Left renal pelvis (tissue), 4 donors: Measurements from ENCODE around the gene OSBPL7. TPM values are rescaled to one million over a fixed set of nuclear protein-coding genes. Genes with fewer than 3 reads are reported as not detected.
A peak's percentile ranks its signal among the peaks of the same experiment; 100 is the strongest.

ENCODE experiments used
- DNase-seq, 4 donors: peaks; one replicate each; pipeline ENCODE4 v3.0.0-alpha.2; 2013; ENCODE audit warnings: low read depth in 4 of 4, low spot score in 3 of 4
- polyA plus RNA-seq, 4 donors: library from polyadenylated mRNA; unstranded; fragments of 120-200 nt; gene quantifications; one replicate each; pipeline ENCODE4 v1.2.1, GENCODE V29; 2013; ENCODE audit not compliant: insufficient read length in 4 of 4

The OSBPL7 gene
- polyA plus RNA-seq, 4 donors: 11.9 to 16.3 (median 12.3) TPM

DNA sequence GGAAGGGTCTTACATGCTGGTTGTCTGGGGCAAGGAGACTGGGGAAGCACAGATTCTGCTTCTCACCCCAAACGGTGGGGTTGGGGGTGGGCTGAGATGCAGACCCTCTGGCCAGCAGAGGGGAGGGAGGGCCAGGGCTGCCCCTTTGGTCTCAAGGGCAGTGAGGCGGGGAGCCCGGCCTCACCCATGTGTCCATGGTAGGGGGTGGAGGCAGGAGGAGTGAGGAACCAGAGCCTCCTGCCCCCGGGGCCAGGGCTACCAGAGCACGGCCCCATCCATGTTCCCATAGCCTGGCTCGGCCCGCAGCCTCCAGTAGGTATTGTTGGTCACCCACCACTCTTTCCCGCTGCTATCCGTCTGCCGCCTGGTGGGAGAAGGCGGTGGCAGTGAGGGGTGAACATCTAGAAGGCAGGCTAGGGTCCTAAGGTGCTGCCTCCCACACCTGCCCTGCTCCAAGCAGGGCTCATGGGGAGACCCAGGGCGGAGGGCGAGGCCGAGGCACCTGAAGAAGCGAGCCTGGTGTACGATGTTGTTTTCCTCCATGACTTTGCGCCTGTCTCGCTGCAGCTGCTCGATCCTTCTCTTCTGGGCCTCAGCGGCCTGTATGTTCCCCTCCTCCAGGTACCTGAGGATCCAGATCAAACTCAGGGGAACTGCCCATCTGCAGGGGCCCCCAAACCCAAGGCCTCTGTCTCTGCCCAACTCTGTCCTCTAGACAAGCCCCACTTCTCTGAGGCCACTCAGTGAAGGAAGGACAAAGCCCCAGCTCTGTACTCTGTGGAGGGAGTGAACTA lies 13.4 kb downstream of the OSBPL7 start:
- no peak for DNase-seq

DNA sequence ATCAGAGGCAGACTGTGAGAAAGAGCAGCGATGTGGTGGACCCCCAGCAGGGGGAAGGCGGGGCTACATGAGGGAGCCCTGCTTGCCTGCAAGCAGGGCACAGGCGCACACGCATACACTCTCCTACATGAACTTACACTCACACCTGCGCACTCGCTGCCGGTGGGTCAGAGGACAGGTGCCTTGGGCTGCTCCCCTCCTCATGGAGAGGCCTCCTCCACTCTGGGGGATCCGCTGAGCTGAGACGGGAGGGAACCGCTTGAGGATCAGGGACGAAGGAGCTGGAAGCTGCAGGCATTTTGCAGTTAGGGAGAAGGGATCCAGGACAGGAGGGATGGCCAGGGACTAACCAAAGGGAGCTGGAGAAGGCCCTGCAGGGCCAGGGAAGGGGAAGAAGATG lies 14.2 kb downstream of the OSBPL7 start:
- no peak for DNase-seq

DNA sequence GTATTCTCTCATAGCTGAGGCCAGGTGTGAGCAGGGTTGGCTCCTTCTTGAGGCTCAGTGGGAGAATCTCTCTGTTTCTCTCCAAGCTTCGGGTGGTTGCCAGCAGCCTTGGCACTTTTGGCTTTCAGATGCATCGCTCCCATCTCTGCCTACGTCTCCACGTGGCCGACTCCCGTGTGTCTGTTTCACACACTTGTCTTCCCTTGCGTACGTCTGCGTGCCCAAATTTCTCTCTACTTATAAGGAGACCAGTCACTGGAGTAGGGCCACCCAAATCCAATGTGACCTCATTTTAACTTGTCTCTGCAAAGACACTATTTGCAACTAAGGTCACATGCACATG lies 14.7 kb downstream of the OSBPL7 start:
- no peak for DNase-seq

DNA sequence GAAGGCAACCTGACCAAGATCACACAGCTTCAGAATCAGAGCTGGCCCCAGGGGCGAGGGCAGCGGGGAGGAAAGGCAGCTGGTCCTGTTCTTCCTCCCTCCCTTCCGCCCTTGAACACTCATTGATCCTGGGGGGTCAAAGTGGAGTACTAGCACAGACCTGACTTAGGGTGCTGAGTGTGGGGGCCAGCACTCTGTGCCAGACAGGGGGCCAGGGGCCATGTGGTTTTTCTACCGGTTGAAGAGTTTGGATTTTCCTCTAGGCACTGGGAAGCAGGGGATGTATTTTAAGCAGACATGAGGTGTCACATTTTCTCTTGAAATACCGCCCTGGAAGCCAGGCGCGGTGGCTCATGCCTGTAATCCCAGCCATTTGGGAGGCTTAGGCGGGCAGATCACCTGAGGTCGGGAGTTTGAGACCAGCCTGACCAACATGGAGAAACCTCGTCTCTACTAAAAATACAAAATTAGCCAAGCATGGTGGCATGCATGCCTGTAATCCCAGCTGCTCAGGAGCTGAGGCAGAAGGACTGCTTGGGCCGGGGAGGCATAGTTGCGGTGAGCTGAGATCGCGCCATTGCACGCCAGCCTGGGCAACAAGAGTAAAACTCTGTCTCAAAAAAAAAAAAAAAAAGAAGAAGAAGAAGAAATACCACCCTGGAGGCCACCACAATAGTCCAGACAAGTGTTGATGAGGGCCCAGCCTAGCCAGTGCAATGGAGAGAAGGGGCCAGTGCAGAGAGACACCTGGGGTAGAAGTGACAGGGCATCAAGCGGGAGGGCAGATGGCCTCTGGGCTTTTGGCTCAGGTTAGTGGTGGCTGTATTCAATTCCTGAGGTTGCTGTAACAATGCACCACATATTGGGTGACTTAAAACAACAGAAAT lies 15.3 kb downstream of the OSBPL7 start:
- no peak for DNase-seq

DNA sequence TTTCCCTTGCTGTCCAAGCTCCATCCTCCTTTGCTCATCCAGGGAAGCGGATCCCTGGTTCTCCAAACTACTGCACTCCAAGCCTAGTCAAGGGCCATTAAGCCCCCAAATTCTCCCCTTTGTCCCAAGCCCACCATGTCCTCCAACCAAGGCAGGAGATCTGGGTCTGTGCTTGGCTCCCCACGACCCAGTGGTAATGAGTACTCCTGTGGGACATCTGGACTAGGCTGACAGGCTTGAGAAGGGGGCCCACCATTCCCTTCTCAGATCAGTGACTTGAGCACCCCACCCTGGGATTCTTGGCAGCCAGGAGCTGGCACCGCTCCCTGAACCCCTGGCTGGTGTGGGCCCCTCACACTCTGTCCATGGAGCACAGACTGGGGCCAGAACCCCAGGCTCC lies 17.1 kb downstream of the OSBPL7 start:
- no peak for DNase-seq

DNA sequence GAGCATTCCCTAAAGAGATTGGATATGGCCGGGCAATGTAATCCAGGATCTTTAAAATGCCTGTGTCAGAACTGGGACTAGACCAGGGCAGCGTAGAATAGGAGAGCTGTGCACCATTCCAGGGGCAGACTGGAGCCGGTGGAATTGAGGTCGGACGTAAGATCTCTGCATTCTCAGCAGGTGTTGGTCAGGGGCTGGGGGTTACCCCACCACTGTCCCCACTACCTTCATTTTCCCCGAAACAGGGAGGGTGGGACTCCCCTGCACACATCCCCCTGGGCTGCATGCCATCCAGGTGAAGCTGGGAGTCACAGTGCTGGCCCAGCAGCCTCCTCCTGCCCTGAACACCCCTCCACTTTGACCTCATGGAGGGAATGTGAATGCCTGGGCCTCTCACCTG lies 17.8 kb downstream of the OSBPL7 start:
- no peak for DNase-seq

DNA sequence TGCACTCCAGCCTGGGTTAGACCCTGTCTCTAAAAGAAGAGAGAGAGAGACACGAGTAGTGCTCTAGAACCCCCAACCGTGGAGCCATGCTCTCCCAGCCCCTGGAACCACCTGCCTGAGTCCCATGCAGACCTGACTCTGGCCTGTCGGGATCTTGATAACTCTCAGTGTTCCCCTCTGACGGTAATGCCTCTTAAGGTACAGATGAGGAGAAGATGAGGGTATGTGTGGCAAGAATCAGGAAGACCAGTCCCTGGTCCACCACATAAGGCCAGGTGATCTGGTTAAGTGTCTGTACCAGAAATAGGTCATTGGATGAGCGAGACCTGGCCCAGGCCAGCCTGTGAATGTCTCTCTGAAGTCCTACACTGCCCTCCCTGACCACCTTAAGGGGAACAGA lies 18.4 kb downstream of the OSBPL7 start:
- DNase-seq: no peak

DNA sequence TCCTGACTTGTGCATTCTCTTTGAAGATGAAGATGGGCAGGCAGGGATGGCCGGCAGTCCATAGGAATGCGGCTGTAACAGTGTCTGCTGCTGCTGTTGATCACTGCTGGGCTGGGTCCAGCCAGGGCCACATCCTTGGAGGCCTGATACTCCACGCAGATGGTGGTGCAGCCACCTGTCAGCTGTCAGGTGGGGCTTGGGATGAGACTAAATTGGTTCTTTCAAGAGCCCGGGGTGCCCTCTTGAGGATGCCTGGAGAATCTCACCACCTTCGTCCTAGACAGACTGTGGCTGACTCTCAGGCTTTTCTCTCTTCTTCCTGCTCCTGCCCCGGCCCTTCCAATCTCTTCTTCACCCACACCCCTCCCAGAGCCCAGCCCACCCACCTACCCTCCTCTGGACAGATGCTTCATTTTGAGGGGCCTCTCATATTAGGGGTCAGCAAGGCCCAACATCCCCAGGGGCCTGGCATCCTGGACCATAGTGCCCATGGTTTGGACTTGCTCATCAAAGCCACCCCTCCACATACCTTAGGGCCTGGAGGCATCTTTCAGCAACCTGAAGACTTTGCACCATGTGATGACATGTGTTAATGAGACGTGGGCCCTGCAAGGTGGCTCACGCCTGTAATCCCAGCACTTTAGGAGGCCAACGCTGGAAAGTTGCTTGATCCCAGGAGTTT lies 19.1 kb downstream of the OSBPL7 start:
- DNase-seq: no peak

DNA sequence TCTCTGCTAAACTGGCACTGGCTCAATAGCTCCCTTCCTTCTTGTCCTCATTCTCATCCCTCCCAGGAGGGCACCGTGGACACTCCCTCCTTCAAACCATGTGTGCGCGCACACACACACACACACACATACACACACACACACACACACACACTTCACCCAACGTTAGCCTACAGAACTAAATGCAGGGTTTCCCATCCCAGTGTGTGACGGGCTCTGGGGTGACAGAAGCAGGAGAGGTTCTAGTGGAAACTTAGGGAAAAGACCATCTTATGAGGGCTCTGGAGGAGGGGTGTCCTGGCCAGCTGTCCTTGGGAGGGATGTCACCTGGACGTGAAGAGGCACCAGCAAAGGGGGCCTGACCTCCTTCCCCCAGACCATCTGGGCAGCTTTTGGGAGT lies 19.7 kb downstream of the OSBPL7 start:
- no peak for DNase-seq

DNA sequence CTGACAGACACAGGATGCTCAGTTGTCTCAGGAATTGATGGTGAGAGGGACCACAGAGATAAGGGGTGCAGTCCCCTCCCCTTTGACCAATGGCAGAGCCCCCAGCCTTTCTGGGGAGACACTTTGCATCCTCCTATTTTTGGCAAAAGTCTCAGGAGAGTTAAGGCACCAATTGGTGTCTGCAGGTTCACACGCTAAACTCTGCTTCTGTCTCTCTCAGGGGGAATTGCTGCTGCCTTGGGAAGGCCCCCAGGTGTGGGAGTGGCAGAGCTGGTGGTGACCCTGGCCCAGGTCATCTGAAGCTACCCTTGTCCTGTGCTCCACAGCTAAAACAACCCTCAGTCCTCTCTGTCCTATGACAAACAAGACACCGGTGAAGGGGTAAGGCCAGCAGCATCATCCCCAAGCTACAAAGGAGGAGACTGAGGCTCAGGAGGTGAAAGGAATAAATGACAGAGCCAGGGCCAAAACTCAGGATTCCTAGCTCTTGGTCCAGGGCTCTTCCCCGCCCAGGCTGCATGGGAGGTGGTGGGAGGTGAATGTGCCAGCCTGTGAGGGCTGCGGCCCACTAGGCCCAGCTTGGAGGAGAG lies 20.3 kb downstream of the OSBPL7 start:
- DNase-seq: no peak

DNA sequence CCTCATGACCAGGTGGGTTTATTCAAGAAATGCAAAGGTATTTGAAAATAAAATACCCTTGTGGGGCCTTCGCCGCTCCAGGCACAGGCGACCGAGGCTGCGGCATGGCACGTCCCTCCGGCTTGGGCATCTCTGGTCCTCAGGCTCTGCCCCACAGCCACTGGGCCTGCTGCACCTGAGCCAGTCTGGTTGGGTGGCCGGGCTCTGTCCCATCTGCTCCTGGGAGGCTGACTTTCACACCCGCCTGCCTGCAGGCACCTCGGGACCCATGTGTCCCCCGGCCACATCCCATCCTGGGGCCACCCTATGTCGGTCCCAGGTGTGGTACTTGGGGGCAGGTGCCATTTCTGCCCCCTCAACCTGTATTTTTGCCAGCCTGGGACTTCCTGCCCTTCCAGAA lies 20.9 kb downstream of the OSBPL7 start:
- no peak for DNase-seq

DNA sequence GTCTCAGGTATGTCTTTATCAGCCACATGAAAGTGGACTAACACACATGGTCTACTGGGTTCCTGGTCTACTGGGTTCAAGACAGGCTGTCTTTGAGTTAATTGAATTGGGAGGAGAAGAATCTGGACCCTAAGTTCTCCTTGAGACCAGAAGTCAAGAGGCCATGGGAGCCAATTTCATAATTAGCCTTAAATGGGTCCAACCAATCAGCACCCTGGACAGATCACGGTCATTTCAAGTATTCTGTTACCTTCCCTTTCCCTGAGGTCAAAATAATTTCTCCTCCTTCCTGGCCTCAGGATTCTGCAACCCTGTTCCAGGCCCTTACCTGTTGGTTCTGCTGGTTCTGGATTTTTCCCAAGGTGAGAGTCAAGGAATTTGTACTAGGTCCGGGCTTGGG lies 23.8 kb downstream of the OSBPL7 start:
- no peak for DNase-seq

DNA sequence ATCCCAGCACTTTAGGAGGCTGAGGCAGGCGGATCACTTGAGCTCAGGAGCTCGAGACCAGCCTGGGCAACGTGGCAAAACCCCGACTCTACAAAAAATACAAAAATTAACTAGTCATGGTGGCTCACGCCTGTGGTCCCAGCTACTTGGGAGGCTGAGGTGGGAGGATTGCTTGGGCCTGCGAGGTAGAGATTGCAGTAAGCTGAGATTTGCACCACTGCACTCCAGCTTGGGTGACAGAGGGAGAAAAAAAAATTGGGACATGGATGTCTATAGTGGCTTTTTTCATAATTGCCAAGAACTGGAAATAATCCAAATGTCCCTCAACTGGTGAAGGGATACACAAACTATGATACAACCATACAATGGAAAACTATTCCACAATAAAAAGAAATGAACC lies 28.6 kb downstream of the OSBPL7 start:
- DNase-seq: no peak

DNA sequence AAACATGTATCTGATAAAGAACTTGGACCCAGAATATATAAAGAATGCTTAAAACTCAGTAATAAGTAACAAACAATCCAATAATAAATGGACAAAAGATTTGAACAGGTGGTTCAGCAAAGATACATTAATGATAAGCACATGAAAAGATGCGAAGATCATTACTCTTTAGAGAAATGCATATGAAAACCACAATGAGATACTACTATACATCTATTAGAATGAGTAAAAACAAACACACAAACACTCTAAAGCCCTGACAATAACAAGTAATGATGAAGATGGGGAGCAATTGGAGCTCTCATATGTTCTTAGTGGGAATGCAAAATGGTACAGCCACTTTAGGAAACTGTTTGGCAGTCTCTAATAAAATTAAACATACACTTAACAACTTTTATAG lies 29.1 kb downstream of the OSBPL7 start:
- DNase-seq: no peak

DNA sequence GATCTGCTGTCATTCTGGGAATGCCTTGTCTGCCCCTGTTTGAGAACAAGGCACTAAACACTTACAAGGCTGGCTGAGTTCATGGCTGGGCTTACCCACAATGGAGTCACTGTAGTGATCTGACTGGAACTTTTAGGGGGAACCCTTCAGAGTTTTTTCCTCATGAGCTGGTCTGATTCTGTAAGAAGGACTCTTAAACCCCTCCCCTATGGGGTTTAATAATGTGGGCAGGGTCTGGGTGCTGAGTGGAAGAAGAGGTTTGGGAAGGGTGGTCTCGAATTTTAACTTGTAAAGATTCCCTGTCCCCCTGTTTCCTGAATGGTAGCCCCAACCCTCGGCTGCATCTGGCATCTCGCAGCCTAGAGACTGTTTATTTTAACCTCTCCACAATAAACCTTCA lies 30.6 kb downstream of the OSBPL7 start:
- no peak for DNase-seq

DNA sequence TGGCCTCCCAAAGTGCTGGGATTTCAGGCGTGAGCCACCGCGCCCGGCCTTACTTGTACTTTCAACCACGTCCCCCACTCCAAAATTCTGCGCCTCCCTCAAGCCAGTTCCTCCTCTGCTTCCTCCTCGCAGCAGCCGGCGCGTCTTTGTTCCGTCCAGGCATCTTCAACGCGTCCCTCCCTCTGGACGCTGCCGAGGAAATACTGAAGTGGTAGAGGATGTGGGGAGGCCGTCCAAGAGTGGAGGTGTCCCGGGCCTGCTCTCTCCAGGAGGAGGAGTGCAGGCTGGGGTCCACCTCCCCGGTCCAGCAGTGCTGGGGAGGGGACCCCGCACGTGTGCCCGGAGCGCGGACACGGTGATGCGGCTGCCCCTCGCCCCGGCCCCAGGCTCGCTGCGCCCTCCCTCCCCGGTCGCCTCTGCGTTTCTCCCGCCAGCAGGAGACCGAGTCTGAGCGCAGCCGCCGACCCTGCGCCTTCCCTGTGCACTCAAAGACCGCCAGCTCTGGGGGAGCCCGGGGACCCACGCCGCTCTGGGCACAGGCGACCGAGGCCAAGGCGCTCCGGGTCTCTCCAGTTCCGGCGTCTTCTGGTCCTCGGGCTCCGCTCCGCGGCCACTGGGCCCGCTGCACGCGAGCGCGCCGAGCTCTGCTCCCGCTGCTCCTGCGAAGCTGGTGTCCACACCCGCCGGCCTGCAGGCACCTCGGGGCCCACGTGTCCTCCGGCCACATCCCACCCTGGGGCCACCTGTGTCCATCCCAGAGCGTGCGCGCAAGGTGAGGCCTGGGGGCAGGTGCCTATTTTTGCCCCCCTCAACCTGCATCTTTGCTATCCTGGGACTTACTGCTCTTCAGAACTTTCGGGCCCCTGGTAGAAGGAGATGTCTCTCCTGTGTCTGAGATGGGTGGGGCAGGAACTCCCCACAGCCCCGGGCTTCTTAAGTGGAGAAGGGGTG lies 31.7 kb downstream of the OSBPL7 start:
- peak in 1 of 4 donors; percentile 19 for DNase-seq

DNA sequence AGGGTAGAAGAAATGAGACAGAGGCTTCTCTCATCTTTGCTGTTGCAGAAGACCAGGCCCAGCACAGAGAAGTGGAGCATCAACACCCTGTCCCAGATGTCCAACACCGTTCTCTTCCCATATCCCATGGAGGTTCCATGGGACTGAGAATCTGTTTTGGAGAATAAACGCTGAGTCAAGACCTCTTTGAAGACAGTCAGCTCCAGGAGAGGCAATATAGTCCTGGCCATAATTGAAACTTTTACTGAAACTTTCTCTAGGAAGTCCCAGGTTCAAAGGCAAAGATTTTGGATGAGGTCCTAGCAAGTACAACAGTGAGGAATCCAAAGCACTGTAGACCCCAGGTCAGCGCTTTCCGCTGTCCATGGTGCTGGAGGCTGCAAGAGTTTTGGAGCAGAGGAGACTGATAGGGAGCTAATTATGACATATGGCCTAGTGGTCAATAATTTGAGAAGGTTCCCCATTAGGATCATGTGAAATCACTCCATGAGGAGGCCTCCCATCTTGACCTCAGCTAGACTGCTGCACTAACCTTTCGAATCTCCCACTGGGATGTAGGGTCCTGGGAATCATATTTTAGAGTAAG lies 36.0 kb downstream of the OSBPL7 start:
- peak in 2 of 4 donors; percentile 30 to 36 for DNase-seq

DNA sequence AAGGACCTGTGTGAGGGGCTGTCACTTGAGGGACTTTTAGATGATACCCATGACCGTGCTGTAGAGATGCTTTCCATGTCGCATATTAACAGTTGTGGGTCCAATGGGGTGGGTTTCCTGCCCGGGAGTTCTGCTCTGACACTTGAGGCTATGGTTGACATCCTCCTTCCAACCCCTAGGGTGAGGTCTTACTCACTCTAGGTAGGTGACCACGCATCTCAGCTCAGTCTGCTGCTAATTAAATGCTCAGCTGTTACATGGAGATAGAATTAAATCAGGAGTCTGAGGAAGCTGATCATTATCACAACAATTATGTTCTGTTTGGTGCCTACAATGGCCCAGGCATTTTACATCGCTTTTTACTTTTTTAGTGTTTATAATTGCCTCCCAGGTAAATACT lies 40.2 kb downstream of the OSBPL7 start:
- no peak for DNase-seq

DNA sequence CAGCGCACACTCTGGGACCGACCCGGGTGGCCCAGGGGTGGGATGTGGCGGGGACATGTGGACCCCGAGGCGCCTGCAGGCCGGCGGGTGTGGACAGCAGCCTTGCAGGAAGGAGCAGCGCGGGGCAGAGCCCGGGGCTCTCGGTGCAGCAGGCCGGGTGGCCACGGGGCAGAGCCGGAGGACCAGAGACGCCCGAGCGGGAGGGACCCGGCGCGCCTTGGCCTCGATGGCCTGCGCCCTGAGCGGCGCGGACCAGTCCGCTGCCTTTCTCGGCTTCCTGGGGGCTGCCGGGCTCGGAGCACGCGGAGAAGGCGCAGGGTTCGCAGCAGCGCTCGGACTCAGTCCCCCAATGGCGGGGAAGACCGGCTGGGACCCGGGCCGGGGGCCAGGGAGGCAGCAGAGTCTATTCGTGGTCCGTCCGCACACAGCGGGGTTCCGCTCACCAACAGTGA lies 43.4 kb downstream of the OSBPL7 start:
- no peak for DNase-seq
